Upper lobe of left lung (tissue), 4 donors: ENCODE data around the gene NRXN2.

Experiments
- CTCF ChIP-seq, 6 experiments: fragments of 450-650 bp in 4 of 6; fragments of 200-600 bp in 2 of 6; sonication (generic) in 2 of 6; IDR thresholded peaks; one replicate each; pipeline ENCODE4 v1.5.1; 2016 to 2019; ENCODE audit warnings: antibody characterized with exemption in 6 of 6
- EP300 ChIP-seq, 4 donors: sonication (generic); formaldehyde crosslinking; IDR thresholded peaks; one replicate each; pipeline ENCODE4 v1.5.1; 2017; ENCODE audit warnings: antibody characterized with exemption in 4 of 4, control low read depth in 2 of 4
- POLR2A ChIP-seq, 4 donors: fragments of 450-650 bp; IDR thresholded peaks; one replicate each; pipeline ENCODE4 v1.5.1; 2016 to 2017; ENCODE audit warnings: antibody characterized with exemption in 4 of 4, mild to moderate bottlenecking in 2 of 4
- POLR2AphosphoS5 ChIP-seq, 2 donors: sonication (generic); formaldehyde crosslinking; IDR thresholded peaks; one replicate each; pipeline ENCODE4 v1.5.1; 2017; ENCODE audit warnings: antibody characterized with exemption in 2 of 2

GRCh38 chr11:64601605-64602465, 121.2 kb downstream of the NRXN2 start:
- TF ChIP-seq POLR2AphosphoS5 (IDR thresholded peaks at IDR 0.05) (no peak), CTCF (IDR thresholded peaks at IDR 0.05) (no peak), POLR2A (IDR thresholded peaks at IDR 0.05) (no peak), EP300 (IDR thresholded peaks at IDR 0.05) (no peak)
